Suprapubic skin (tissue), 4 donors: Measurements from ENCODE around the gene CASK. TPM values are rescaled to one million over a fixed set of nuclear protein-coding genes. Genes with fewer than 3 reads are reported as not detected.

Experiments
- DNase-seq, 2 donors: peaks; one replicate each; pipeline ENCODE4 v3.0.0-alpha.2; 2019; ENCODE audit warnings: low spot score in 2 of 2
- H3K27ac ChIP-seq: fragments of 200-600 bp; sonication (generic); one replicate; pipeline ENCODE4 v1.5.1; 2019
- H3K27me3 ChIP-seq: fragments of 200-600 bp; sonication (generic); one replicate; pipeline ENCODE4 v1.5.1; 2019
- H3K36me3 ChIP-seq: fragments of 200-600 bp; sonication (generic); one replicate; pipeline ENCODE4 v1.5.1; 2019
- H3K4me1 ChIP-seq: fragments of 200-600 bp; sonication (generic); one replicate; pipeline ENCODE4 v1.5.1; 2019
- H3K4me3 ChIP-seq: fragments of 200-600 bp; sonication (generic); one replicate; pipeline ENCODE4 v1.5.1; 2019; ENCODE audit warnings: mild to moderate bottlenecking
- H3K9me3 ChIP-seq: fragments of 200-600 bp; sonication (generic); one replicate; pipeline ENCODE4 v1.5.1; 2019
- EP300 ChIP-seq: sonication (generic); formaldehyde crosslinking; IDR thresholded peaks from one replicate; pipeline ENCODE4 v1.6.1; 2017; ENCODE audit warnings: antibody characterized with exemption
- POLR2A ChIP-seq, 2 donors: fragments of 450-650 bp; IDR thresholded peaks; one replicate each; pipeline ENCODE4 v1.6.1; 2017; ENCODE audit warnings: antibody characterized with exemption in 2 of 2, mild to moderate bottlenecking in 2 of 2, moderate library complexity in 2 of 2
- POLR2AphosphoS5 ChIP-seq, 3 donors: sonication (generic); formaldehyde crosslinking; IDR thresholded peaks; one replicate each; pipeline ENCODE4 v1.6.1; 2017; ENCODE audit warnings: antibody characterized with exemption in 3 of 3
- WGBS: methylation state at CpG from one replicate; pipeline ENCODE4 v1.1.5; 2018; 5-methylcytosine and 5-hydroxymethylcytosine counted together
- total RNA-seq, 4 donors: library from RNA; depleted of rRNA; stranded (reverse); fragments of >200 nt; gene quantifications; one replicate each; pipeline ENCODE4 v1.1.0, GENCODE V29; 2016
- TF ChIP-seq, protein P1 (sequence below), 2 donors: fragments of 200-600 bp in 1 of 2; fragments of 450-650 bp in 1 of 2; sonication (generic) in 1 of 2; IDR thresholded peaks; one replicate each; pipeline ENCODE4 v1.5.1; 2016 to 2019; ENCODE audit warnings: antibody characterized with exemption in 2 of 2, mild to moderate bottlenecking in 1 of 2, moderate library complexity in 1 of 2

Gene CASK
- total RNA-seq, 4 donors from 2014 or later = 19.4 to 28.6 (median 25.3) TPM

GRCh38 chrX:41518841-41519220 is 404.5 kb downstream of the CASK start:
- DNase-seq = no peak
- Histone ChIP-seq H3K4me3 (no peak overlapping the region), H3K36me3 (peaks cover 7% of the 10 kb centered on the region), H3K4me1 (no peaks in the 10 kb centered on the region), H3K9me3 (no peaks in the 10 kb centered on the region), H3K27me3 (no peaks in the 10 kb centered on the region), H3K27ac (no peak overlapping the region)
- TF ChIP-seq POLR2A (IDR thresholded peaks at IDR 0.05) (no peak), EP300 (no peak)
- TF ChIP-seq, protein P1, sequence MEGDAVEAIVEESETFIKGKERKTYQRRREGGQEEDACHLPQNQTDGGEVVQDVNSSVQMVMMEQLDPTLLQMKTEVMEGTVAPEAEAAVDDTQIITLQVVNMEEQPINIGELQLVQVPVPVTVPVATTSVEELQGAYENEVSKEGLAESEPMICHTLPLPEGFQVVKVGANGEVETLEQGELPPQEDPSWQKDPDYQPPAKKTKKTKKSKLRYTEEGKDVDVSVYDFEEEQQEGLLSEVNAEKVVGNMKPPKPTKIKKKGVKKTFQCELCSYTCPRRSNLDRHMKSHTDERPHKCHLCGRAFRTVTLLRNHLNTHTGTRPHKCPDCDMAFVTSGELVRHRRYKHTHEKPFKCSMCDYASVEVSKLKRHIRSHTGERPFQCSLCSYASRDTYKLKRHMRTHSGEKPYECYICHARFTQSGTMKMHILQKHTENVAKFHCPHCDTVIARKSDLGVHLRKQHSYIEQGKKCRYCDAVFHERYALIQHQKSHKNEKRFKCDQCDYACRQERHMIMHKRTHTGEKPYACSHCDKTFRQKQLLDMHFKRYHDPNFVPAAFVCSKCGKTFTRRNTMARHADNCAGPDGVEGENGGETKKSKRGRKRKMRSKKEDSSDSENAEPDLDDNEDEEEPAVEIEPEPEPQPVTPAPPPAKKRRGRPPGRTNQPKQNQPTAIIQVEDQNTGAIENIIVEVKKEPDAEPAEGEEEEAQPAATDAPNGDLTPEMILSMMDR (IDR thresholded peaks at IDR 0.05) = no peak
- 68% methylated on average over 5 of the region's 5 CpGs for WGBS

GRCh38 chrX:41518127-41518840 is 405.1 kb downstream of the CASK start:
- Histone ChIP-seq H3K4me3 (no peak overlapping the region), H3K27ac (no peak overlapping the region), H3K9me3 (no peaks in the 10 kb centered on the region), H3K27me3 (no peaks in the 10 kb centered on the region), H3K36me3 (peaks cover 1% of the 10 kb centered on the region), H3K4me1 (no peaks in the 10 kb centered on the region)
- 86% methylated on average over 9 of the region's 9 CpGs for WGBS
- DNase-seq = no peak
- TF ChIP-seq EP300 (no peak), POLR2AphosphoS5 (IDR thresholded peaks at IDR 0.05) (no peak), POLR2A (IDR thresholded peaks at IDR 0.05) (no peak)
- TF ChIP-seq, protein P1 (IDR thresholded peaks at IDR 0.05) = no peak

GRCh38 chrX:41516999-41517765 is 406.2 kb downstream of the CASK start:
- no peak for DNase-seq
- H3K4me1 ChIP-seq = no peaks in the 10 kb centered on the region
- no peak overlapping the region for H3K27ac ChIP-seq
- no peaks in the 10 kb centered on the region for H3K9me3 ChIP-seq
- no peaks in the 10 kb centered on the region for H3K27me3 ChIP-seq
- H3K36me3 ChIP-seq = no peaks in the 10 kb centered on the region
- H3K4me3 ChIP-seq = no peak overlapping the region
- TF ChIP-seq POLR2AphosphoS5 (IDR thresholded peaks at IDR 0.05) = no peak
- no peak for TF ChIP-seq POLR2A (IDR thresholded peaks at IDR 0.05)
- TF ChIP-seq, protein P1 (IDR thresholded peaks at IDR 0.05) = no peak
- TF ChIP-seq EP300 = no peak
- WGBS = 61% methylated on average over 4 of the region's 4 CpGs

GRCh38 chrX:41516456-41516855 is 406.9 kb downstream of the CASK start:
- Histone ChIP-seq H3K4me3 (no peak overlapping the region), H3K4me1 (no peaks in the 10 kb centered on the region), H3K27me3 (no peaks in the 10 kb centered on the region), H3K27ac (no peak overlapping the region), H3K36me3 (no peaks in the 10 kb centered on the region), H3K9me3 (no peaks in the 10 kb centered on the region)
- DNase-seq = no peak
- TF ChIP-seq EP300 (no peak), POLR2AphosphoS5 (IDR thresholded peaks at IDR 0.05) (no peak)
- TF ChIP-seq, protein P1 (IDR thresholded peaks at IDR 0.05) = no peak
- WGBS = 79% methylated on average over 5 of the region's 5 CpGs

DNA sequence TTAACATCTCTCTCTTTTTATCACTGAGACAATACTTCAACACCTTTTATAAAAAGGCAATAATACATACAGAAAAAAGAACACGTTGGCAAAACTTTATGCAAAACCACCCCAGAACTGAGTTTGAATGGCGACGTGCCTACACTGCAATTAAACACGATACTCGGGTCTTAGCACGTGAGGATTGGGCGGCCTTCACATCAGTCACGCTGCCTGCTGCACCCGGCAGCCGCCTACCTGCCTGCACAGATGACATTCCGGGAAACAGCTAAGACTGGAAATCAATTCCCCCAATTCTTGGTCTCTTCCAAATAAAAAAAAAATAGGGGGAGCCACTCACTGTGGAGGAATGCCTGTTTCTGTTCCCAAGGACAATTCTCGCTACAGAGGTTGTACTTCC is 408.0 kb downstream of the CASK start:
- H3K27me3 ChIP-seq = no peaks in the 10 kb centered on the region
- H3K4me3 ChIP-seq = no peak overlapping the region
- DNase-seq = no peak
- no peaks in the 10 kb centered on the region for H3K36me3 ChIP-seq
- WGBS = 87% methylated on average over 12 of the region's 12 CpGs
- no peaks in the 10 kb centered on the region for H3K9me3 ChIP-seq
- H3K4me1 ChIP-seq = no peaks in the 10 kb centered on the region
- TF ChIP-seq, protein P1 (IDR thresholded peaks at IDR 0.05) = no peak
- TF ChIP-seq EP300 (no peak), POLR2A (IDR thresholded peaks at IDR 0.05) (no peak), POLR2AphosphoS5 (IDR thresholded peaks at IDR 0.05) (no peak)
- H3K27ac ChIP-seq = no peak overlapping the region
